GM12878 (cell line): ENCODE data around the gene NUPR1. TPM values are rescaled to one million over a fixed set of nuclear protein-coding genes. Genes with fewer than 3 reads are reported as not detected.

Source experiments
- ATAC-seq: fragments of 200-7000 bp; cut with Tn5 transposase; 3 replicates; pipeline ENCODE4 v1.9.1; 2020; ENCODE audit warnings: mild to moderate bottlenecking, moderate library complexity
- BruUV-seq: library from RNA; stranded (reverse); fragments of 400-500 nt; replicated peaks from 2 replicates; lab custom pipeline; 2021; lab: Mats Ljungman, UMichigan
- CTCF ChIA-PET: fragments of 300-600 bp; sonication (Branson Sonifier 250); formaldehyde crosslinking; extraction: SDS; loops from one replicate; lab custom pipeline; 2021; ENCODE audit warnings: inconsistent platforms; lab: Yijun Ruan, JAX
- POLR2A ChIA-PET: fragments of 350-600 bp; formaldehyde crosslinking; extraction: SDS; loops from one replicate; lab custom pipeline; 2021; ENCODE audit warnings: inconsistent platforms; lab: Charles Lee
- RAD21 ChIA-PET: fragments of 300-600 bp; sonication (Branson Sonifier 250); formaldehyde crosslinking; loops from one replicate; lab custom pipeline; 2023; ENCODE audit warnings: antibody characterized with exemption; ENCODE audit not compliant: unreplicated experiment; lab: Charles Lee
- SMC1A ChIA-PET: fragments of 300-600 bp; sonication (Branson Sonifier 250); formaldehyde crosslinking; loops from one replicate; lab custom pipeline; 2023; ENCODE audit not compliant: unreplicated experiment, uncharacterized antibody; lab: Charles Lee
- DNase-seq: peaks from one replicate; pipeline ENCODE4 v3.0.0-alpha.2; 2011; ENCODE audit warnings: low read depth, low spot score
- FAIRE-seq: peaks from 3 replicates; lab custom pipeline; 2011; peaks lifted over from hg19 to GRCh38; lab: Jason Lieb, UNC
- H2AFZ ChIP-seq: 2 replicates; pipeline ENCODE4 v1.6.0; 2011; ENCODE audit warnings: low read depth, low read length, control low read depth; ENCODE audit not compliant: control insufficient read depth
- H3K27ac ChIP-seq: 2 replicates; pipeline ENCODE4 v1.5.1; 2011; ENCODE audit warnings: control low read depth; ENCODE audit not compliant: control insufficient read depth, insufficient read depth
- H3K27me3 ChIP-seq, 2 experiments: replicated peaks in 1 of 2; 2 replicates each; pipeline versions ENCODE4 v1.6.0 to v1.6.1; 2011; ENCODE audit warnings: low read length in 1 of 2; ENCODE audit not compliant: control insufficient read depth in 2 of 2, insufficient read depth in 2 of 2
- H3K36me3 ChIP-seq, 2 experiments: 2 replicates each; pipeline ENCODE4 v1.5.1; 2011; ENCODE audit warnings: low read length in 1 of 2; ENCODE audit not compliant: control insufficient read depth in 2 of 2, insufficient read depth in 2 of 2
- H3K4me1 ChIP-seq: 2 replicates; pipeline ENCODE4 v1.6.1; 2011; ENCODE audit warnings: mild to moderate bottlenecking, low read length, moderate library complexity, mixed read lengths; ENCODE audit not compliant: control insufficient read depth, insufficient read depth
- H3K4me2 ChIP-seq: 2 replicates; pipeline ENCODE4 v1.6.0; 2011; ENCODE audit warnings: control low read depth; ENCODE audit not compliant: control insufficient read depth, insufficient read depth
- H3K4me3 ChIP-seq: fragments of 200-600 bp; sonication (generic); 2 replicates; pipeline ENCODE4 v1.5.1; 2016
- H3K79me2 ChIP-seq: 2 replicates; pipeline ENCODE4 v1.6.0; 2011; ENCODE audit warnings: low read length; ENCODE audit not compliant: control insufficient read depth, insufficient read depth
- H3K9ac ChIP-seq: 2 replicates; pipeline ENCODE4 v1.8.0; 2011; ENCODE audit warnings: low read length, control low read depth, mixed read lengths; ENCODE audit not compliant: control insufficient read depth, insufficient read depth
- H3K9me3 ChIP-seq: replicated peaks from 3 replicates; pipeline ENCODE4 v1.5.1; 2011; ENCODE audit warnings: mild to moderate bottlenecking, low read length; ENCODE audit not compliant: control insufficient read depth, insufficient read depth
- H4K20me1 ChIP-seq: 2 replicates; pipeline ENCODE4 v1.6.0; 2011; ENCODE audit not compliant: control insufficient read depth, insufficient read depth
- ATF2 ChIP-seq: IDR thresholded peaks from 2 replicates; pipeline ENCODE4 v1.6.1; 2012; ENCODE audit warnings: low read length, inconsistent platforms
- BMI1 ChIP-seq: fragments of 450-650 bp; IDR thresholded peaks from 2 replicates; pipeline ENCODE4 v1.6.1; 2016; ENCODE audit warnings: mild to moderate bottlenecking, moderate library complexity, borderline replicate concordance
- BRCA1 ChIP-seq: IDR thresholded peaks from 2 replicates; pipeline ENCODE4 v1.6.1; 2011; ENCODE audit warnings: low read depth, low read length, improper control_type of control experiment
- E2F8 ChIP-seq: fragments of 450-650 bp; IDR thresholded peaks from 2 replicates; pipeline ENCODE4 v1.6.1; 2018; ENCODE audit warnings: mild to moderate bottlenecking, low read depth, moderate library complexity; ENCODE audit not compliant: partially characterized antibody
- EED ChIP-seq: sonication (generic); IDR thresholded peaks from 2 replicates; pipeline ENCODE4 v1.6.1; 2016; ENCODE audit warnings: antibody characterized with exemption, low read depth
- IRF4 ChIP-seq: IDR thresholded peaks from 2 replicates; pipeline ENCODE4 v1.6.1; 2011; ENCODE audit warnings: low read depth, low read length
- MYC ChIP-seq: IDR thresholded peaks from 2 replicates; pipeline ENCODE4 v1.6.1; 2011; ENCODE audit warnings: mild to moderate bottlenecking, low read length, moderate library complexity, inconsistent platforms; ENCODE audit not compliant: insufficient read depth, insufficient replicate concordance, insufficient read length, severe bottlenecking
- NBN ChIP-seq: fragments of 450-650 bp; IDR thresholded peaks from 2 replicates; pipeline ENCODE4 v1.6.1; 2016
- PRDM15 ChIP-seq: fragments of 450-650 bp; formaldehyde crosslinking; IDR thresholded peaks from 2 replicates; pipeline ENCODE4 v1.4.0; 2020; ENCODE audit warnings: mild to moderate bottlenecking, moderate library complexity
- SIN3A ChIP-seq: IDR thresholded peaks from 2 replicates; pipeline ENCODE4 v1.6.1; 2012; ENCODE audit warnings: low read depth, low read length, improper control_type of control experiment
- STAT3 ChIP-seq: IDR thresholded peaks from 2 replicates; pipeline ENCODE4 v1.6.1; 2011; ENCODE audit warnings: low read depth, low read length, improper control_type of control experiment
- SUPT20H ChIP-seq: IDR thresholded peaks from 2 replicates; pipeline ENCODE4 v1.6.1; 2011; ENCODE audit warnings: low read depth, mild to moderate bottlenecking, low read length, moderate library complexity, borderline replicate concordance; ENCODE audit not compliant: control insufficient read depth
- TBL1XR1 ChIP-seq: IDR thresholded peaks from 2 replicates; pipeline ENCODE4 v1.6.1; 2012; ENCODE audit warnings: low read depth, low read length, improper control_type of control experiment
- TCF7 ChIP-seq: IDR thresholded peaks from 2 replicates; pipeline ENCODE4 v1.6.1; 2014; ENCODE audit warnings: antibody characterized with exemption, borderline replicate concordance
- WRNIP1 ChIP-seq: IDR thresholded peaks from 2 replicates; pipeline ENCODE4 v1.6.1; 2011; ENCODE audit warnings: low read depth, low read length, improper control_type of control experiment, borderline replicate concordance
- ZNF384 ChIP-seq: IDR thresholded peaks from 2 replicates; pipeline ENCODE4 v1.6.1; 2012; ENCODE audit warnings: low read depth, mild to moderate bottlenecking, low read length, improper control_type of control experiment, borderline replicate concordance
- WGBS: methylation state at CpG from one replicate; pipeline ENCODE4 v1.1.6; 2016; ENCODE audit warnings: low lambda C conversion rate; ENCODE audit not compliant: insufficient replicate concordance, insufficient coverage; ENCODE audit errors: missing lambda C conversion rate; 5-methylcytosine and 5-hydroxymethylcytosine counted together
- in situ Hi-C: fragments of 300-500 bp; cut with MboI; formaldehyde crosslinking; loops from 9 replicates; pipeline ENCODE4 v1.14.3; 2018; ENCODE audit warnings: mixed read lengths
- intact Hi-C: fragments of 100-400 bp; cut with micrococcal nuclease; formaldehyde crosslinking; loops from one replicate; pipeline ENCODE4 v1.14.2; 2022; ENCODE audit not compliant: unreplicated experiment
- polyA plus RNA-seq, 11 experiments: library from polyadenylated mRNA; depleted of rRNA in 4 of 11; unstranded in 6 of 11; stranded (reverse) in 5 of 11; fragments of >200 nt; fragmentation: Nextera tagmentation in 4 of 11; fragmentation: Illumina TruSeq in 1 of 11; extraction: Ambion mirVana in 4 of 11; extraction: Trizol in 1 of 11; gene quantifications; 1 replicate in 1 of 11; 2 replicates in 10 of 11; pipeline versions ENCODE4 v1.2.1 to v1.2.3, GENCODE V29; 2011 to 2016; ENCODE audit warnings: inconsistent platforms in 2 of 11, missing spikeins in 2 of 11, low read depth in 1 of 11
- total RNA-seq, 4 experiments: library from RNA; depleted of rRNA in 3 of 4; stranded (reverse); fragments of >200 nt in 3 of 4; fragmentation: Illumina TruSeq in 1 of 4; extraction: Trizol in 1 of 4; gene quantifications; 2 replicates each; pipeline versions ENCODE4 v1.2.1 to v1.2.3, GENCODE V29; 2013 to 2021

The NUPR1 gene
- total and polyA plus RNA-seq, 10 of the 15 experiments (the other 5 are each of a cell fraction or from before 2014, with no cell fraction given): 0.04 to 0.78 (median 0.17) TPM; not detected in 2

GRCh38 chr16:28573738-28574718 is 35.3 kb upstream of the NUPR1 start:
- Histone ChIP-seq H4K20me1 (no peaks in the 10 kb centered on the region), H3K27ac (no peak overlapping the region), H3K9ac (no peak overlapping the region), H3K4me3 (no peak overlapping the region), H3K4me1 (no peaks in the 10 kb centered on the region), H2AFZ (no peak overlapping the region), H3K36me3 (no peaks in the 10 kb centered on the region), H3K4me2 (no peak overlapping the region), H3K79me2 (no peaks in the 10 kb centered on the region), H3K27me3 (no peaks in the 10 kb centered on the region), H3K9me3 (no peaks in the 10 kb centered on the region)
- intact Hi-C loops (no loop called here), in situ Hi-C loops (no loop called here)
- FAIRE-seq: no peak
- ChIA-PET POLR2A (no interaction called here), SMC1A (no interaction called here), CTCF (interaction anchor here (1.3 kb wide), 1 partner anchor 42 kb away, joined by 3 read pairs; no protein-coding TSS in a partner anchor), RAD21 (no interaction called here)
- no peak for ATAC-seq
- no peak for DNase-seq
- WGBS: 84% methylated on average over 16 of the region's 17 CpGs
- BruUV-seq: no TSS peak
- TF ChIP-seq E2F8 (no peak), SUPT20H (no peak), EED (no peak), PRDM15 (CRISPR knock-in tag) (no peak), NBN (no peak), TCF7 (no peak), ZNF384 (no peak), BMI1 (no peak), MYC (no peak), WRNIP1 (no peak), IRF4 (no peak), TBL1XR1 (no peak), STAT3 (no peak), BRCA1 (no peak), ATF2 (no peak), SIN3A (no peak)
